GM23338 (cell line): Measurements from ENCODE around the gene RANGRF.

Experiments
- CREB1 ChIP-seq: fragments of 250-450 bp; sonication (Bioruptor Pico); IDR thresholded peaks from 2 replicates; pipeline ENCODE4 v1.5.0; 2020; ENCODE audit warnings: low read depth, mild to moderate bottlenecking, moderate library complexity
- CTCF ChIP-seq, 2 experiments: fragments of 200-600 bp in 1 of 2; sonication (generic) in 1 of 2; conservative IDR thresholded peaks; 2 replicates each; pipeline versions ENCODE4 v1.5.1 to v1.6.1; 2016 to 2017; ENCODE audit warnings: antibody characterized with exemption in 2 of 2, low read depth in 2 of 2, mild to moderate bottlenecking in 2 of 2, moderate library complexity in 1 of 2
- EZH2 ChIP-seq: fragments of 200-600 bp; sonication (generic); IDR thresholded peaks from one replicate; pipeline ENCODE4 v1.8.0; 2017; ENCODE audit warnings: antibody characterized with exemption, mild to moderate bottlenecking, low read depth; ENCODE audit not compliant: unreplicated experiment
- EZH2phosphoT487 ChIP-seq: fragments of 200-600 bp; sonication (generic); IDR thresholded peaks from one replicate; pipeline ENCODE4 v1.8.1; 2018; ENCODE audit warnings: antibody characterized with exemption; ENCODE audit not compliant: unreplicated experiment
- POLR2AphosphoS5 ChIP-seq: IDR thresholded peaks from 2 replicates; pipeline ENCODE4 v1.6.1; 2016; ENCODE audit warnings: antibody characterized with exemption, low read depth
- REST ChIP-seq: IDR thresholded peaks from one replicate; pipeline ENCODE4 v1.6.1; 2018; ENCODE audit warnings: antibody characterized with exemption; ENCODE audit not compliant: unreplicated experiment
- STAT1 ChIP-seq: IDR thresholded peaks from one replicate; pipeline ENCODE4 v1.6.1; 2016; ENCODE audit warnings: antibody characterized with exemption; ENCODE audit not compliant: unreplicated experiment
- ZNF114 ChIP-seq: fragments of 250-450 bp; sonication (Bioruptor Pico); IDR thresholded peaks from 2 replicates; pipeline ENCODE4 v1.5.0; 2020; ENCODE audit warnings: mild to moderate bottlenecking, moderate library complexity
- ZNF462 ChIP-seq: fragments of 250-450 bp; sonication (Bioruptor Pico); IDR thresholded peaks from 2 replicates; pipeline ENCODE4 v1.5.0; 2020; ENCODE audit warnings: mild to moderate bottlenecking, moderate library complexity

GRCh38 chr17:8255499-8255898 is 33.0 kb upstream of the RANGRF start:
- no peak for TF ChIP-seq STAT1
- TF ChIP-seq CTCF (conservative IDR thresholded peaks at IDR 0.05; ENCODE audit: low read depth in 2 of 2): 0 out of 4 replicates have a peak, but pooled peaks of 1 of the 2 experiments have one; percentile 15
- TF ChIP-seq EZH2phosphoT487: no peak
- no peak for TF ChIP-seq REST
- no peak for TF ChIP-seq EZH2
- no peak for TF ChIP-seq POLR2AphosphoS5
- TF ChIP-seq CREB1 (CRISPR knock-in tag): no peak
- no peak for TF ChIP-seq ZNF462 (CRISPR knock-in tag)
- TF ChIP-seq ZNF114 (CRISPR knock-in tag): no peak
